AG04449 (cell line): Measurements from ENCODE around the gene MPP7.

ENCODE experiments used
- CTCF ChIA-PET: fragments of 350-600 bp; formaldehyde crosslinking; extraction: SDS; loops from one replicate; lab custom pipeline; 2021; ENCODE audit warnings: antibody characterized with exemption; lab: Yijun Ruan, JAX
- POLR2A ChIA-PET: fragments of 400-600, 350-600 bp; formaldehyde crosslinking; extraction: SDS; loops from one replicate; lab custom pipeline; 2020; ENCODE audit warnings: antibody characterized with exemption, inconsistent platforms; lab: Yijun Ruan, JAX
- DNase-seq: peaks from one replicate; pipeline ENCODE4 v3.0.0-alpha.2; 2010; ENCODE audit warnings: low read depth, low spot score
- H3K4me3 ChIP-seq: 2 replicates; pipeline ENCODE4 v1.5.1; 2011; ENCODE audit warnings: low read depth, mild to moderate bottlenecking, control low read depth, low read length
- CTCF ChIP-seq: IDR thresholded peaks from one replicate; pipeline ENCODE4 v1.5.1; 2011; ENCODE audit warnings: mild to moderate bottlenecking, moderate library complexity, low read length, control low read depth, inconsistent platforms; ENCODE audit not compliant: insufficient read depth; ENCODE audit errors: missing control alignments

MPP7 gene

DNA sequence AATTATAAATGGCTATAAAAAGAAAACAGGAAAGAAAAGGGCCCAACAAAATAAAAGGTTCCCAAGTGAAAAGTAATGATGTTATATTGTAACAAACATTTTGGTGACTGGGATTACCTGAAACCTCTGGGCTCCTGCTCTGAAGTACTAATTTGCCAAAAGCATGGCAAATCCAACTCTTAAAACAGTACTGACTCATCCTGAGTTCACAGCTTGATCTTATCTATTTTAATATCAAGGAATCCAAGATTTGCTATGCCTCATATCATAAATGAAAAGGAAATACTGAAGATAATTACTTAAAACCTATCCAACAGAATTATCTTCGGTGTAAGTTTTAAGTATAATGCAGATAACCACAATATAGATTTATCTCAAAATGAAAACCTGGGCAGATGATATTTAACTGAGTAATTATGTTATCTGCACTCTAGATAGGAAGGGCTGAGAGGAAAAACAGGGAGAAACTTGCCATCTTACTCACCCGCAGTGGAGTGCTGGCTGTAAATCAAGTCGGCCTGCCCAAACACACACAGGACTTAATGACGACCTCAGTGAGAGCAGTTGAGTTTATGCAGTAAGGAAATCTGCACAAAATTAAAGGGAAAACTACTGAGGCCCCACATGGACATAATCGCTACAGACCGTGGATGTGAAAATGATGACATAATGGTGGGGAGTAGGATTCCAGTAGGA, 48.4 kb downstream of the MPP7 start:
- ChIA-PET POLR2A (interaction anchor here (0.7 kb wide), 1 partner anchor 45 kb away, joined by 7 read pairs; no protein-coding TSS in a partner anchor), CTCF (interaction anchor here (0.6 to 10.2 kb wide), 8 partner anchors 9 to 697 kb away, joined by 3 to 399 read pairs (median 3); partner anchors contain the start of gene MPP7)
- H3K4me3 ChIP-seq = no peak overlapping the region
- no peak for TF ChIP-seq CTCF
- DNase-seq = peak; percentile 52

GRCh38 chr10:28253169-28253785, 49.6 kb downstream of the MPP7 start:
- CTCF ChIA-PET = interaction anchor here (0.8 to 10.2 kb wide), 7 partner anchors 12 to 143 kb away, joined by 3 to 399 read pairs (median 6); partner anchors contain the start of gene MPP7
- no peak for TF ChIP-seq CTCF
- POLR2A ChIA-PET = no interaction called here
- H3K4me3 ChIP-seq = no peak overlapping the region
- DNase-seq = no peak
